ENCODE measurements around the gene EEF2KMT. TPM values are rescaled to one million over a fixed set of nuclear protein-coding genes. Genes with fewer than 3 reads are reported as not detected.

Gene EEF2KMT
- total RNA-seq, 1 donor from 2014 or later, result 9.8 TPM

DNA sequence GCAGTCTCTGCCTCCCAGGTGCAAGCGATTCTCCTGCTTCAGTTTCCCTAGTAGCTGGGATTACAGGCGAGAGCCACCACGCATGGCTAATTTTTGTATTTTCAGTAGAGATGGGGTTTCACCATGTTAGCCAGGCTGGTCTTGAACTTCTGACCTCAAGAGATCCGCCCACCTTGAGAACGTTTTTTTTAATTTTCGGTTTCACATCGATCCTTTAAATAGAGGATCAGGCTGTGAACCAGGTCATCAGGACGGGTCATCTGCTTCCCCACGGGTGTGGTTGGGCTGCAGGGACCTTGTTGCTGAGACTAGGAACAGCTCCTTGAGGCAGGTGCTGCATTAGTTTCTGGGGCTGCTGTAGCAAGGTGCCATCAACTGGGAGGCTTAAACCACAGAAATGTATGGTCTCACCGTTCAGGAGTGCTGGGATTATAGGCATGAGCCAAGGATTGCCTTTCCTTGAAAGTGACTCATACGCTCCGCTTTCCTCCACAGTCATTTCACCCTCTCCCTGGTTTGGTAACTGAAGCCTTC is 55.9 kb downstream of the EEF2KMT start:
- no peak for DNase-seq (ENCODE audit: low spot score)

DNA sequence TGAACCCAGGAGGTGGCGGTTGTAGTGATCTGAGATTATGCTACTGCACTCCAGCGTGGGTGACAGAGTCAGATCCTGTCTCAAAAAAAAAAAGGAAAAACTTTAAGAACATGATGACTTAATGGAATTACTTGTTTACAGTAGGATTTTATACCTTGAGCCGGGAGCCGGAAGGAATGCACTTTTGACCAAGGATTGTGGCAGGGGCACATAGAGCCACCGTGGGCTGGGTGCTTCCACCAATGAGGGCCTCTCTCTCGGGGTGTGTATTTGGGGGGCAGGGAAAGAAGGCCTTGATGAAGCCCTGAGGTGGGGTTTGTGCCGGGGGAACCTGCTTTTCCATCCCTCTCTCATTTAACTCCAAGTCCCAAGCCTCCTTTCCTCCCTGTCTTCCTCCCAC is 57.1 kb downstream of the EEF2KMT start:
- no peak for DNase-seq (ENCODE audit: low spot score)

DNA sequence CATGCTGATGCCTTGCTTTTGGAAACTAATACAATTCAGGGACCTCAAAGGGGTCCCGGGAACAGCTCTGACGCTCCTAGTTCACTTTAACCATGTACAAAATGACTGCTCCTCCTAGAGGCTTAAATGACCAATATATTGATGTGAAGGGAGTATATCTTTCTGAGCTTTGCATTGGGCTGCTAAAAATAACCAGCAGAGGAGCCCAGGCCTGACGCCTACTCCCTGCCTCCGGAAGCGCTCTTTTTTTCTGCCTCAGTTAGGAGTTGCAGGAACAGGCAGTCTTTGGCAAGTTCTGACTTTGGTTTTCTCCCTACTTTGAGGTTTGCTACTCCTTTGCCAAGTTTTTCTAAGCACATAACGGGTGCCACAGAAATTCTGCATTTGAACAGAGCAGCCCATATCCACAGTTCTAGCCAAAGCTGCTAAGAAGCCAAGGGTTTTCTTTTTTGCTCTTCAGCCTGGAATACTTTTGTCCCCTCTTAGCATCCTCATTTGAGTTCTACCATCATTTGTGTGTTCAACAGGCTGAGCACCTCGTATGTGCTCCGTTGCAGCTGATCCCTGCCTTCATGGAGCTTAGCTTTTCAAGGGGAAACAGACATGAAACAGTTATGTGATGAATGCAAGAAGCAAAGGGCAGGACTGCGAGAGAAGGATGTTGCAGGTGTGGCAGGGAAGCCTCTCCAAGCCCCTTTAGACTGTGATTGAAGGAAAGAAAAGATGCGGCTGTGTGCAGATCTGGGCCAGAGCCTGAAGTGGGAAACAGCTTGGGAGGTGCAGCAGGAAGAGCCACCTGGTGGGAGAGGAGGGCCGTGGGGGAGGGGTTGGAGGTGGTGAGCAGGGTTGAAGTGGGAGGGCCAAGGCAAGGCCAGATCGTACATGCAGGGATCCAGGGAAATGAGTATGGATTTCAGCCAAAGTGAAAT is 61.1 kb downstream of the EEF2KMT start:
- DNase-seq (ENCODE audit: low spot score), result no peak

DNA sequence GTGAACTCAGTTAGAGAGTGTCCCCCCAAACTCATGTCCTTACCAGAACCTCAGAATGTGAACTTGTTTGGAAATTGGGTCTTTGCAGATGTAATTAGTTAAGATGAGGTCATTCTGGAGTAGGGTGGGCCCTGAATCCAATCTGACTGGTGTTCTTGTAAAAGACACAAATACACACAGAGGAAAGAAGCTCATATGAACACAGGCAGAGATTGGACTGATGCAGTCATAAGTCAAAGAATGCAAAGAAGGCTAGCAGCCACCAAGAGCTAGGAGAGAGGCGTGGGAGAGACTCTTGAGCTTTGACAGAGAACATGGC is 61.7 kb downstream of the EEF2KMT start:
- no peak for DNase-seq (ENCODE audit: low spot score)

Other genes starting within 250 kb of the EEF2KMT start
- 62.2 TPM for gene PPL, start 160.6 kb downstream of the EEF2KMT start, total RNA-seq
- 0.49 TPM for gene SEC14L5, start 139.5 kb downstream of the EEF2KMT start, total RNA-seq
- 10.7 TPM for gene NAGPA, start 63.9 kb downstream of the EEF2KMT start, total RNA-seq
- gene C16orf89, start 31.8 kb downstream of the EEF2KMT start, total RNA-seq, result 25.0 TPM
- gene ALG1, start 26.0 kb downstream of the EEF2KMT start, total RNA-seq, result 26.2 TPM

Measured in mucosa of gallbladder (tissue), 1 donor.